GM12873 (cell line): ENCODE measurements around the gene CEP97.
A peak's percentile ranks its signal among the peaks of the same experiment; 100 is the strongest.

Experiments used
- TF ChIP-seq, protein P1 (sequence below): IDR thresholded peaks from 2 replicates; pipeline ENCODE4 v1.5.1; 2012; ENCODE audit warnings: low read depth, mild to moderate bottlenecking, moderate library complexity, low read length, control low read depth; ENCODE audit not compliant: insufficient read depth; ENCODE audit errors: missing control alignments

CEP97 gene

DNA sequence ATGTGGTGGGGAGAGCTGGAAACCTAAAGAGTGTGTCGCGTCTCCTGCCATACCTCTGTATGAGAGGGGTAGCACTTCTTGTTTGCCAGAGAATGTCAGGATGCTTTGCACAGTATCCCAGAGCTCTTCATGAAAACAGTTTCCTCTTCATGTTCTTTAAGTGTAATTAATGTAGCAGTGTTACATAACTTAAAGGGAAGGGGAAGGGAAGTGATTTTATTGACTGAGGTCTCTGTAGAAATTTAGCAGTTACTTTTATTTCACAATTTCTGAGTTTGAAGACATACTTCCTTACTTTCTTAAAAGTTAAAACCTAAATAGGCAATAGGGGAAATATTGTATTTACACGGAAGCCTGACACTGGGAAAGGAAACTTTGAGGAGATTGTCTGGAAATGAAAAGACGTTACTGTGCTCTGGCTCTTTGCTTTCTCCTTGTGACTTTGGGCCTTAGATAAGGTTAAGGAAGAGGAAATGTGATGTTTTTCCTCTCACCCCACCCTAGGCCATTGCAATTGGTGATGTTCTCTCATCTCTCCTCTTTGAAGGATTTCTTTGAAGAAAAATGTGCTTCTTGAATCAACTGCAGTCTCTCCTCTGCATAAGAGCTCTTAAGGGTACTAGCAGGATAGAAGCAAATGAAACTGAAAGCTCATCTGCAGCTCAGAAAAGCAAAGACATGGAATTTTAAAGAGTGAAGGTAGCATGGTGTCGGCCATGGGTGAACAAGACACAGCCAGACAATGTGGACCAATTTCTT, 60.6 kb downstream of the CEP97 start:
- TF ChIP-seq, protein P1, sequence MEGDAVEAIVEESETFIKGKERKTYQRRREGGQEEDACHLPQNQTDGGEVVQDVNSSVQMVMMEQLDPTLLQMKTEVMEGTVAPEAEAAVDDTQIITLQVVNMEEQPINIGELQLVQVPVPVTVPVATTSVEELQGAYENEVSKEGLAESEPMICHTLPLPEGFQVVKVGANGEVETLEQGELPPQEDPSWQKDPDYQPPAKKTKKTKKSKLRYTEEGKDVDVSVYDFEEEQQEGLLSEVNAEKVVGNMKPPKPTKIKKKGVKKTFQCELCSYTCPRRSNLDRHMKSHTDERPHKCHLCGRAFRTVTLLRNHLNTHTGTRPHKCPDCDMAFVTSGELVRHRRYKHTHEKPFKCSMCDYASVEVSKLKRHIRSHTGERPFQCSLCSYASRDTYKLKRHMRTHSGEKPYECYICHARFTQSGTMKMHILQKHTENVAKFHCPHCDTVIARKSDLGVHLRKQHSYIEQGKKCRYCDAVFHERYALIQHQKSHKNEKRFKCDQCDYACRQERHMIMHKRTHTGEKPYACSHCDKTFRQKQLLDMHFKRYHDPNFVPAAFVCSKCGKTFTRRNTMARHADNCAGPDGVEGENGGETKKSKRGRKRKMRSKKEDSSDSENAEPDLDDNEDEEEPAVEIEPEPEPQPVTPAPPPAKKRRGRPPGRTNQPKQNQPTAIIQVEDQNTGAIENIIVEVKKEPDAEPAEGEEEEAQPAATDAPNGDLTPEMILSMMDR = no peak

DNA sequence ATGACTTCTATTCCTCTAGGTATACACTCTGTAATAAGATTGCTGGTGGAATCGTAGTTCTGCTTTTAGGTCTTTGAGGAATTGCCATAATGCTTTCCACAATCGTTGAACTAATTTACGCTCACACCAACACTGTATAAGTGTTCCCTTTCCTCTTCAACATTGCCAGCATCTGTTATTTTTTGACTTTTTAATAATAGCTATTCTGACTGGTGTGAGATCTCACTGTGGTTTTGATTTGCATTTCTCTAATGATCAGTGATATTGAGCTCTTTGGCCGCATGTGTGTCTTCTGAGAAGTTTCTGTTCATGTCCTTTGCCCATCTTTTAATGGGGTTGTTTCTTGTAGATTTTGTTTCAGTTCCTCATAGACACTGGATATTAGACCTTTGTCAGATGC, 67.4 kb downstream of the CEP97 start:
- TF ChIP-seq, protein P1 = no peak

DNA sequence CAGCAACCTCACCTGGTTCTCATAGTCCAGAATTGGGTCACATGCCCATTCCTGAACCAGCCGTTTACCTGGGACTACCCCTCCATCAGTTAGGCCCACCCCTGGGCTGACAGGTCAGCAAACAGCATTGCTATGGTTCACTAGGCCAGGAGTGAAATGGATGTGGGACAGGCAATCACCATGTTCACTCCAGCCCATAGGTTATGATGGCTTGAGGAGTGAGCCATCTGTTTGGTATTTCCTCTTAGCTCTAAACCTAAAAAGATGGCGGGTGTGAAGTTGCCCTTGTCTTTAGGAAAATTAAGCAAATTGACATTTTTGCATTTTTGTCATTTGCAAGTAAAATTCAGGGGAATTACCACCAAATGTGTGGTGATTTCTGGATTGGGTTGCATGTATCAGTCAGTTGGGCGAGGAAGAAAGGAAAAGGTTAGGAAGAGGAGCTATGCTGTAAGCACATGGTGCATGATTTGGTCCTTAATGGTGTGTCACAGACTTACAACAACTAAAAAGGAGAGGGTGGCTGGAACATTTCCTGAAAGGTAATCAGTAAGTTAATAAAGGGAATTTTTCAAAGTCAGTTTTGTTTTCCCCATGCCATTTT, 71.8 kb downstream of the CEP97 start:
- TF ChIP-seq, protein P1 = no peak

DNA sequence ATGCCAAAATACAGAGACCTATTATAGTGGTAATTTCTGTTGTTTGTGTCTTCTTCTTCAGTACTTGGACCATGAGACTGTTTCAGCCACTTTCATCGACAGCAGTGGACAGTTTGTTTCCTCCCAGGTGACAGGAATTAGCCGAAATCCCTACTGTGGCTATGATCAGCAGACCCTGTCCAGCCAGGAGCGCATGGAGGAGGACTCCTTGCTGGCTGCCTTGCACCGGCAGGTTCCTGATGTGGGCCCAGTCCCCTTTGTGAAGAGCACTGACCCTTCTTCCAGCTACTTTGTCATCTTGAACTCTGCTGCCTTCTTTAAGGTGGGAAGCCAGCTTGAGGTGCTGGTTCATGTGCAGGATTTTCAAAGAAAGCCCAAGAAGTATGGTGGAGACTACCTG, 76.8 kb downstream of the CEP97 start:
- TF ChIP-seq, protein P1 = no peak

DNA sequence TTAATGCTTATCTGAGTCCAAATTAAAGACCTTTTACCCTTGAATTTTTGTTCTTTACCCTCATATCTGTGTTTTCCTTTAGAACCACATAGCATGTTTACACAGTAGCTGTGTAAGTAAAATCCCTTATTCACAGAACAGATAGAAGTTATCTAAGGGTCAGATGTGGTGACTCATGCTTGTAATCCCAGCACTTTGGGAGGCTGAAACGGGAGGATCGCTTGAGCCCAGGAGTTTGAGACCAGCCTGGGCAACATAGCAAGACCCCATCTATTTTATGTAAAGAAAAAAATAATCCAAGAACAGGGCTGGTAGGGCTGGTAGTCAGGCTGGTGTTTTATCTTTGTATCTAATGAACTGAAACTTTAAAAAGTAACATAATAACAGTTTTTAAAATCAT, 77.8 kb downstream of the CEP97 start:
- TF ChIP-seq, protein P1 = no peak

DNA sequence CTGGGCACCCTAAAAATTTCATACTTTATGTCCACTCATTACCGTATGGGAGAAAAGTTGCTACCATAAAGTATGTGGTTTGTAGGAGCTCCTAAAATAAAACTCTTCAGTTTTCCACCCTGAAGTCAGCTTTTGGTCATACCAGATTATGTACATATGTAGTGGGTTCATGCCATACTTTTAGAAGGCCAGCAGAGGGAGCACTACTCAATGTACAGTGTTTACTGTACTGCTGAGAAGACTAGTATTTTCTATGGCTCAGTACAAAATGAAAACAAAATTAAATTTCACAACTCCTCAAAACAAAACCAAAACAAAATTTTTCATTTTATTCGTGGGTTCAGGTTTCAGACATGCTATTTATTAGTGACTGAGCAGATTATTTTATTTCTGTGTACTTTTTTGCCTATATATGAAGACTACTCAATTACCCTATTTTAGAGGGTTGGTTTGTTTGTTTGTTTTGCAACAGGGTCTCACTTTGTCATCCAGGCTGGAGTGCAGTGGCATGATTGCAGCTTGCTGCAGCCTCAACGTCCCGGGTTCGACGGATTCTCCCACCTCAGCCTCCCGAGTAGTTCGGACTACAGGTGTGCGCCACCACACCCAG, 78.9 kb downstream of the CEP97 start:
- TF ChIP-seq, protein P1 = peak; percentile 76

DNA sequence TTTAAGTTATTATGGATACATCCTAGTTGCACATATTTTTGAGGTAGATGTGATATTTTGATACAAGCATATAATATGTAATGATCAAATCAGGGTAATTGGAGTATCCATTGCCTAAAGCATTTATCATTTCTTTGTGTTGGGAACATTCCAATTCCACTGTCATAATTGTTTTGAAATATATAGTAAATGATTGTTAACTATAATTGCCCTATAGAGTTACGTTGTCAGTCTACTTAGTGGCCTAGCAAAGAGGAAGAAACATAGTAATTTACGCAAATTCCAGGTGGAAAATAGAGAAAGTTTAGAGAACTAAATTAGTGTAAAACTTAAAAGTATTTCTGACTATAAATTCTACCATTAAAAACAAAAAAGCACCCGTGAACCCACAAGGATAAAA, 79.5 kb downstream of the CEP97 start:
- TF ChIP-seq, protein P1 = no peak
